CD4-positive, alpha-beta T cell treated with Interleukin-6 at 100 ng/mL for 8 hours (primary cell): ENCODE data around the gene LPP.

Source experiments
- DNase-seq: peaks from one replicate; pipeline ENCODE4 v3.0.0-alpha.2; 2020; ENCODE audit warnings: mixed read lengths, low spot score

LPP gene

GRCh38 chr3:188272481-188273372 is 118.8 kb downstream of the LPP start:
- no peak for DNase-seq

- no peak for DNase-seq
These were observed 120.4 kb downstream of the LPP start for GRCh38 chr3:188274249-188274915.

DNA sequence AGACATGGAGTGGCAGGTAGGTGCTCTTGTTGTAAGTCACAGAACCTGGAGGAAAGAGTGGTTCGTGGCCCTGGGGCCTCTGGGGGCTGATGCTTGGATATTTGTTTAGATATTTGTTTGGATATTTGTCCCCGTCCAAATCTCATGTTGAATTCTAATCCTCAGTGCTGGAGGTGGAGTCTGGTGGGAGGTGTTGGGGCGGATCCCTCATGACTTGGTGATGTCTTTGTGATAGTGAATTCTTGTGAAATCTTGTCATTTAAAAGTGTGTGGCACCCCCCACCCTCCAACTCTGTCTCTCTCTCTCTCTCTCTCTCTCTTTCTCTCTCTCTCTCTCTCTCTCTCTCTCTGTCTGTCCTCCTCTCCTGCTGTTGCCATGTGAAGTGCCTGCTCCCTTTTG is 122.4 kb downstream of the LPP start:
- no peak for DNase-seq

DNA sequence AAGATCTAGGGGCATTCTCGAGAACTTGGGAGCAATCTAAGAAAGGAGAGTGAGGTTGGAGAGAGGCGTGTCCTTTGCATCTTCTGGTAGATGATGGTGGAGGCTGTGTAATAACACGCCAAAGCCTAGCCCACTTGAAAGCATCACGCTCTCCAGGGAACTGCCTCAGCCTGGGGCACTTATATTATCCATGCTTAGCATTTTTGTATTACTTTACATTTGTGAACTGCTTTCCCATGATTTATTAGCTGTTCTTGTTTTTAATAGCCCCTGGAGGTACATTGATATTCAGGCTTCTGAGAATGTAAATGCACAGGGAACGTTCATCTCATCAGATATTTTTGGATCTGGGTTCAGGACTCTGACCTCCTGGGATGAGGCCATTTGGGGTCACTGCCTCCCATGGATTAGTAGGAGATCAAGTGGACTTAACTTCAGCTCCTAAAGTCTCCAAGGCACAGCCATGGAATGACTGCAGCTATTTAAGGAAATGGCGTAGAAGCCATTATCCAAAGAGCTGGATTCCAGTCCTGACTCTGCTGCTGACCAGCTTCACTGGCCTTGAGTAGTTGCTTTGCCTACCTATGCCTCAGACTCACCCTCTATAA is 124.9 kb downstream of the LPP start:
- DNase-seq = no peak

GRCh38 chr3:188279502-188280335 is 125.8 kb downstream of the LPP start:
- DNase-seq = no peak

- DNase-seq = no peak
These were observed 126.7 kb downstream of the LPP start for GRCh38 chr3:188280627-188281026.

- DNase-seq = no peak
These were observed 128.9 kb downstream of the LPP start for GRCh38 chr3:188282871-188283270.

- no peak for DNase-seq
These were observed 129.4 kb downstream of the LPP start for GRCh38 chr3:188283347-188283746.

DNA sequence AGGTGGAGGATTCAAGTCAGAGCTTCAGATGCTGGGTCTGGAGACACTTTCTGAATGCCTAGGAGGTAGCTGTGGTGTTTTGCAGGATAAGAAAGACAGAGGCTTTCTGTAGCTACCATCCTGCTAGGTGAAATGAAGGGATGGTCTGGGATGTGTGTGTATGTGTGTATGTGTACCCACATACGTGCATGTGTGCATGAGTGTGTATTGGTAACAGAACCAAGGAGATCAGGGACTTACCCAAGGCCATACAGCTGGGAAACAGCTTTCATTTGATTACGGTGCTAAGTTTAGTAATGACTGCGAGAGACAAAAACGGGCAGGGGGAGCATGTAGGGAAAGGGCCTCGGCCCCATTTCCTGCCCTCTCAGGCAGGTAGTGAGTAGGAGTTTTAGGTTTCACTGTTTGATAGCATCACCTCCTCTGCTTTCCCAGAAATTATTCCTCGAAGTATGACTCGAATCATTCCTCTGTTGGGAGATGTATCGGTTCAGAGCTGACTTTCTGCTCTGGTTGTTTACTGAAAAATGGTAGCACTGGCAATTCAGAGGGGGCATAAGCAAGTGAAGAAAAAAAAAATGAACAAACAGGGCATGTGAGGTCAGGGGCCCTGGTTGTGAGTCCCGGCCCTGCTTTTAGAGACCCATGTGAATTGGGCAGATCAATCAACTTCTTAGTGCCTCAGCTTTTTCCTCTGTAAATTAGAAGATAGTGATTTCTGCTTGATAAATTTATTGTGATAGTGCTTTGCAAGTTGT is 130.7 kb downstream of the LPP start:
- DNase-seq = no peak

GRCh38 chr3:188286087-188286513 is 132.1 kb downstream of the LPP start:
- no peak for DNase-seq

DNA sequence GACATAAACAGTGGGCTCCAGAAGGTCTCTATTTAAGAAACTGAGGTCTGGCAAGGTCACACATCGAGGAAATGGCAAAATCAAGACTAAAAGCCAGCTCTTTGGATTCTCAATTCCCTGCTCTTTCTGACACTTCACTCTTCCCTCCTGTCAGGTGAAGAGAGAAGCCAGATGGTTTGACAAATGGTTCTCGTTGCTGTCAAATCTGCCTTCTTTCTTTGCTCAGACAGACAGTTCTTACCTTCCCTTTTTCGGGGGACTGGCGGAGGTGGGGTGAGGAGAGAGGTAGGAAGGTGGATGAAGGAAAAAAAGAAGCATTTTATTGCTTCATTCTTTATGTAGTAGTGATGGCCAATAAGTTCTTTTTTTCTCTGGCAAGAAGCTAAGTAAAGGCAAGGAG is 133.4 kb downstream of the LPP start:
- DNase-seq = no peak

DNA sequence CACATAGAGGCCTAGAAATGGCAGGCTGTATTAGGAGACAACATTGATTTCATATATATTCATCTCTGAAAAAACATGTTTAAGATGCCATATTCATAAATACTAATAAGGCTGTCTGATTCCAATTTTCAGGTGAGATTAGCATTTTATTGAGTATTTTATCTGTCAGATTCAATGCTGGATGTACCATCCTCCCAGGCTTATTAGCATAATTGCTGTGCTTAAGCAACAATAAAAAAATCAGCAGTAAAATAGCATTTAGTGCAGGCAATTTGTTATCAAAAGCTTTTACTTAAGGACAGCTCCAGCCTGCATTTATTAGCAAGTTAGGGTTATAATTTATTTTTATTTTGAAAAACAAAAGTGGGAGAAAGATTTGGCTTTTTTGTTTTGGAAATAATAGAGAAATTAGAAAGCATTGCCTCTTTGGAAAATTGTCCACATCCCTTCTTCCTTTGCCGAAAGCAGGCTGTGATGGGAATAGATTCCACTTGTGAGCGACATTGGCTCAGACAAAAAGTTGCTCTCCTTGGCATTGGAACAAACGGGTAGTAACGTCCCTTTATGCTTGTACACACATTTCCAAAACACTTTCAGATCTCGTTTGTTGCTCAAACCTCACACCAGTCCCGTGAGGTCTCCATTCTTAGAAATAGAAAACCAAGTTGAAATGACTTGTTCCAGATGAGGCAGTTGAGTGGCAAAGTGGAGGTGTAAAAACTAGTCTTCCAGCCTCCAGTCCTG is 134.0 kb downstream of the LPP start:
- no peak for DNase-seq

- DNase-seq = no peak
These were observed 138.3 kb downstream of the LPP start for GRCh38 chr3:188292251-188292650.

GRCh38 chr3:188292827-188293226 is 138.9 kb downstream of the LPP start:
- no peak for DNase-seq

DNA sequence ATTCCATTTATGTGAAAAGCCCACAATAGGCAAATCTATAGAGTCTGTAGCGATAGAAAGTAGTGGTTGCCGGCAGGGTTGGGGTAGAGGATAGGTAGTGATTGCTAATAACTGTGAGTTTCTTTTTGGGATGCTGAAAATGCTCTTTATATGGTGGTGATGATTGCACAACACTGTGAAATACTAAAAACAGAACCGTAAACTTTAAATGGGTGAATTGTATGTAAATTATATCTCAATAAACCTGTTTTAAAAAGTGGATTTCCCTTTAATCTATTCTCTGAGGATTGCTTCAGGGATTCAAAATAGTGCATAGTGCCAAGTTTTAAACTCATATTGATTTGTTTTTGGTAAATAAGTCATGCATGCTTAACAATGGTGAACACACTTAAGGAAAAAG is 140.2 kb downstream of the LPP start:
- no peak for DNase-seq

DNA sequence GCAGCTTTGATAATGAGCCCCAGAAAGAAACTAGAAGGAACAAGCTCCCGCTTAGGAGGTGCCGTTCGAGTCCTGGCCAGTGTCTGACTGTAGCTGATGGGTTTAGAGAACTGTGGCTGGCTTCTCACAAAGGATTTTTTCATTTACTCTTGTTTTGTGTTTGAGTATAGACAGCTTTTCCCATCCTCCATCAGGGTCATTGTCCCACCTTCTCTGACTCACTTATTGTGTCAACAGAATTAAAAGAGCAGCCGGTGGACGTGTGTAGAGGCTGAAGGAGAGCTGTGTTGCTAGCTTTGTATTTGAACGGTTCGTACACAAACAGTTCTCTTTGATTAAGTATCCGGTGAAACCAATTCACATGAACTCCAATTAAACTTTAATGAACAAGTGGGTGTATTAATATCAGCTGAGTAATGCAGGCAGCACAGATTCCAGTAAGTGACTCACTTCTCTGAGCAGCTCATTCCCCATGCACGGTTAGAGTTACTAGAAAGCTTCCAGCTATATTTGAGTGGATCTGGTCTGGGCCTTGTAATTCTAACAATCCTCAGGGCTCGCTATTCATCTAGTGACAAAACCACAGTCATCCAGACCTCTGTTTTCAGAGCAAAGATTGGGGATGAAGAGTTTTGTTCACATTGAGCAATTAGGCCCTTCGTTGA is 141.0 kb downstream of the LPP start:
- no peak for DNase-seq

DNA sequence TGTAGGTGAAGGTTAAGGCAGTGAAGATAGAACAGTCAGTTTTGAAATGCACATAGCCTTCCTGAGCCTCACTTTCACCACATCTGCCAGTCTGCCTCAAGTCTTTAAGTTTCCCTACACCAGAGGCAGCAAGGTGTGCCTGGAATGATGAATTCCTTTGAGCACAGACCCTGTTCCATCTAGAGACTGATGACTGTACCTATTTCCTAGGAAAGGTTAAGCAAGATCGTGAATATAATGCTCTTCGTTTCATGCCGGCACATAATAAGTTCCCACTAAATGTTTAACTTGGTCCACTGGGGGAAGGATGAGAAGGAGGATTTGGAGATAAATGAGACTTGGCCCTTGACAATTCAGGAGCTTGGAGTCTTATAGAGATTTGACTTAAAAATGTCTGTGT is 141.9 kb downstream of the LPP start:
- no peak for DNase-seq

DNA sequence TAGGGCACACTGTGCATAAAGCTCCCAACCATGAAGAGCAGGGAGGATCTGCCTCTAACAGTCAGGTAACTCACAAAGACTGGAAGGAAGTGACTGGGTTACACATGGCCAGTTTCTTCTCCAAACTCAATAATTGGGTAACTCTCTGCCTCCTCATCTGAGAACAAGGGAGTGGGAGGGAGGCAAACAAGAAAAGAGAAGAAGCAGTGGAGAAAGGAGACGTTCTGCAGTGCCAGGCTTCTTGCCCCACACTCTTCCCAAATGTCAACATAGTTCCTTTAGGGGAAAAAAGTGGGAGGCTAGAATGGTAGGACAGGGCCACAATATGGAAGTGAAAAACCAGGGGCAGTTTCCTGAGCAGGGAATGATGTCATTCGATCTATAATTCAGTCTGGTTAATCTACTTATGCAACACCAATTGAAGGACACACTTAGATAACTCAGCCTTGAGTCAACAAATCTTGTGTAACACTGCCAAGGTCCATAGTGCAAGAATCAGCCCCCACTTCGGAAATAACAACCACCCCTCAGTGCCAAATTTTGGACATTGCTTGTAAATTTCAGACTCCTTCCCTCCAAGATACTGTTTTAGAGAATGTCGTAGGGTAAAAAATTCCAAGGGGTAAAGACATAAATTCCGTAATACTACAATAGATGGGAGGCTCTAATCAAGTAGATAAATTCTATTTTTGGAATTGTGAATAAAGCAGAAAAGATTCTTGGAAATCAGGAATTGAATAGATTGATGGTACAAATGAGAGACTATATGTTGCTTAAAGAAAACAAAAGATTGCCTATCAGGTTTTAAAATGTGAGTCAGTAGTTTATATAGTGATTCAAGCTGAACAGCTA is 143.0 kb downstream of the LPP start:
- DNase-seq = no peak

DNA sequence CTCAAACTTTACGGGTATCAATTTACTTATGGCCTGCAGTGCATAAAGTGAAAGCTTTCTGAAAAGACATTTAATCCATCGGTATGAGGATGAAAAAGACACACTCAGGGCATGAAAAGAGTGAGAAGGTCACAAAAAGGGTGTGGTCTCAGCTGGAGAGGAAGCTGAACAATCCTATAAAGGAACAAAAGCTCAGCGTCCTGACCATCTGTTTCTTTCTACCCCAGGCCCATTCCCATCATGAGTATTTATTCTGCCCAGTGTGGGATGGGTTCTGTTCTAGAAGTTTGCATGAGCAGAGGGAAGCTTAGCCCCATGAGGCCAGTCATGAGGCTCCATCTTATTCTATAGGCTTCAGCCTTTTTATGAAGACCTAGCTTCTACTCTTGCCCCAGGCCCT is 144.6 kb downstream of the LPP start:
- DNase-seq = no peak
